A549 (cell line): ENCODE data around the gene NEBL. TPM values are rescaled to one million over a fixed set of nuclear protein-coding genes. Genes with fewer than 3 reads are reported as not detected.

ENCODE experiments used
- ATAC-seq, 2 experiments: fragments of 200-7000 bp in 1 of 2; fragments of >200 bp in 1 of 2; cut with Nextera tagmentation in 1 of 2; cut with Tn5 transposase in 1 of 2; 3 replicates each; pipeline versions ENCODE4 v1.8.0 to v1.9.1; 2018 to 2020; ENCODE audit warnings: mild to moderate bottlenecking in 1 of 2, moderate library complexity in 1 of 2
- CTCF ChIA-PET: fragments of 300-600 bp; sonication (Branson Sonifier 250); formaldehyde crosslinking; extraction: SDS; loops from one replicate; lab custom pipeline; 2021; ENCODE audit warnings: antibody characterized with exemption, inconsistent platforms; lab: Yijun Ruan, JAX
- POLR2A ChIA-PET: fragments of 350-600 bp; formaldehyde crosslinking; extraction: SDS; loops from one replicate; lab custom pipeline; 2021; ENCODE audit warnings: antibody characterized with exemption, inconsistent platforms; lab: Yijun Ruan, JAX
- DNase-seq, 2 experiments: peaks; one replicate each; pipeline versions ENCODE4 v3.0.0 to v3.0.0-alpha.2; 2011 to 2016; ENCODE audit warnings: low read depth in 1 of 2, low spot score in 1 of 2
- FAIRE-seq: peaks from 2 replicates; lab custom pipeline; 2011; peaks lifted over from hg19 to GRCh38; lab: Jason Lieb, UNC
- H3K27ac ChIP-seq, 2 experiments: fragments of >200 bp; sonication (Bioruptor Twin); formaldehyde crosslinking; 3 replicates each; pipeline ENCODE4 v1.5.1; 2016 to 2017
- H3K4me1 ChIP-seq: fragments of >200 bp; sonication (Bioruptor Twin); formaldehyde crosslinking; 3 replicates; pipeline ENCODE4 v1.6.1; 2016
- H3K4me2 ChIP-seq: fragments of >200 bp; sonication (Bioruptor Twin); formaldehyde crosslinking; 3 replicates; pipeline ENCODE4 v1.6.1; 2016
- H3K4me3 ChIP-seq: fragments of >200 bp; sonication (Bioruptor Twin); formaldehyde crosslinking; 3 replicates; pipeline ENCODE4 v1.5.1; 2016
- H3K9me3 ChIP-seq: fragments of >200 bp; sonication (Bioruptor Twin); formaldehyde crosslinking; 3 replicates; pipeline ENCODE4 v1.6.1; 2016
- CEBPB ChIP-seq, 2 experiments: fragments of >200 bp in 1 of 2; sonication (Bioruptor Twin) in 1 of 2; formaldehyde crosslinking in 1 of 2; IDR thresholded peaks; 2 replicates each; pipeline ENCODE4 v1.6.1; 2012 to 2016
- CHD2 ChIP-seq: fragments of 150-350 bp; IDR thresholded peaks from 2 replicates; pipeline ENCODE4 v1.6.1; 2014; ENCODE audit warnings: low read length; ENCODE audit not compliant: partially characterized antibody
- EHF ChIP-seq: fragments of 250-450 bp; sonication (Bioruptor Pico); IDR thresholded peaks from 2 replicates; pipeline ENCODE4 v1.5.0; 2020; ENCODE audit warnings: mild to moderate bottlenecking
- EHMT2 ChIP-seq: fragments of 200-600 bp; sonication (generic); IDR thresholded peaks from 2 replicates; pipeline ENCODE4 v1.6.1; 2016; ENCODE audit warnings: antibody characterized with exemption, low read depth, mild to moderate bottlenecking, moderate library complexity
- FOSL2 ChIP-seq, 2 experiments: fragments of 450-650 bp in 1 of 2; fragments of >200 bp in 1 of 2; sonication (Bioruptor Twin) in 1 of 2; formaldehyde crosslinking; IDR thresholded peaks; 2 replicates each; pipeline versions ENCODE4 v1.5.0 to v1.6.1; 2016 to 2020; ENCODE audit warnings: mild to moderate bottlenecking in 1 of 2, moderate library complexity in 1 of 2
- FOXS1 ChIP-seq: fragments of 250-450 bp; sonication (Bioruptor Pico); IDR thresholded peaks from 2 replicates; pipeline ENCODE4 v1.5.0; 2020; ENCODE audit warnings: mild to moderate bottlenecking, moderate library complexity
- GATA3 ChIP-seq: IDR thresholded peaks from 2 replicates; pipeline ENCODE4 v1.6.1; 2012; ENCODE audit warnings: borderline replicate concordance
- HEYL ChIP-seq: fragments of 250-450 bp; sonication (Bioruptor Pico); IDR thresholded peaks from 2 replicates; pipeline ENCODE4 v1.8.0; 2021; ENCODE audit warnings: mild to moderate bottlenecking, moderate library complexity
- HOXB13 ChIP-seq: fragments of 250-450 bp; sonication (Bioruptor Pico); IDR thresholded peaks from 2 replicates; pipeline ENCODE4 v1.5.0; 2020; ENCODE audit warnings: low read depth, mild to moderate bottlenecking, moderate library complexity
- JUN ChIP-seq, 2 experiments: fragments of >200 bp; sonication (Bioruptor Twin); formaldehyde crosslinking; IDR thresholded peaks; 2 replicates in 1 of 2; 3 replicates in 1 of 2; pipeline ENCODE4 v1.6.1; 2016 to 2017
- KDM1A ChIP-seq: fragments of 200-600 bp; sonication (generic); IDR thresholded peaks from 2 replicates; pipeline ENCODE4 v1.6.1; 2016; ENCODE audit warnings: low read depth, mild to moderate bottlenecking
- NPAS2 ChIP-seq: fragments of 250-450 bp; sonication (Bioruptor Pico); IDR thresholded peaks from 2 replicates; pipeline ENCODE4 v1.8.0; 2022; ENCODE audit warnings: mild to moderate bottlenecking, moderate library complexity, borderline replicate concordance
- NR3C1 ChIP-seq: fragments of >200 bp; sonication (Bioruptor Twin); formaldehyde crosslinking; IDR thresholded peaks from 3 replicates; pipeline ENCODE4 v1.6.1; 2017
- RAD21 ChIP-seq, 2 experiments: fragments of >200 bp in 1 of 2; sonication (Bioruptor Twin) in 1 of 2; formaldehyde crosslinking in 1 of 2; IDR thresholded peaks in 1 of 2; conservative IDR thresholded peaks in 1 of 2; 2 replicates in 1 of 2; 3 replicates in 1 of 2; pipeline ENCODE4 v1.6.1; 2012 to 2018; ENCODE audit warnings: inconsistent platforms in 1 of 2
- RFX5 ChIP-seq: fragments of 450-650 bp; IDR thresholded peaks from 2 replicates; pipeline ENCODE4 v1.7.1; 2014; ENCODE audit warnings: antibody characterized with exemption, mild to moderate bottlenecking, moderate library complexity
- RNF2 ChIP-seq: fragments of 200-600 bp; sonication (generic); IDR thresholded peaks from 2 replicates; pipeline ENCODE4 v1.6.1; 2016; ENCODE audit warnings: low read depth, mild to moderate bottlenecking, antibody characterized with exemption, moderate library complexity, borderline replicate concordance
- SMC3 ChIP-seq: fragments of >200 bp; sonication (Bioruptor Twin); formaldehyde crosslinking; IDR thresholded peaks from 3 replicates; pipeline ENCODE4 v1.6.1; 2018; ENCODE audit warnings: inconsistent platforms
- TP53 ChIP-seq: fragments of 250-450 bp; sonication (Bioruptor Pico); IDR thresholded peaks from 2 replicates; pipeline ENCODE4 v1.5.0; 2021; ENCODE audit warnings: mild to moderate bottlenecking, moderate library complexity
- WGBS: methylation state at CpG from one replicate; pipeline ENCODE4 v1.1.6; 2017; ENCODE audit errors: missing lambda C conversion rate; 5-methylcytosine and 5-hydroxymethylcytosine counted together
- polyA plus RNA-seq, 4 experiments: library from polyadenylated mRNA; depleted of rRNA in 3 of 4; stranded (reverse); fragments of >200 nt; fragmentation: RNase III in 1 of 4; extraction: RNeasy Plus Mini Kit Qiagen cat#74134 plus additional on column Dnase treatment in 1 of 4; gene quantifications; 2 replicates in 3 of 4; 3 replicates in 1 of 4; pipeline ENCODE4 v1.2.3, GENCODE V29; 2011 to 2017
- TF ChIP-seq, protein P1 (sequence below): fragments of 150-350 bp; IDR thresholded peaks from 2 replicates; pipeline ENCODE4 v1.6.1; 2014; ENCODE audit warnings: low read depth, mild to moderate bottlenecking, low read length
- TF ChIP-seq, protein P2 (sequence below): fragments of 250-450 bp; sonication (Bioruptor Pico); IDR thresholded peaks from 2 replicates; pipeline ENCODE4 v1.5.0; 2021; ENCODE audit warnings: mild to moderate bottlenecking, moderate library complexity, borderline replicate concordance
- TF ChIP-seq, protein P3 (sequence below): fragments of 450-650 bp; IDR thresholded peaks from 2 replicates; pipeline ENCODE4 v1.6.1; 2014; ENCODE audit warnings: antibody characterized with exemption
- TF ChIP-seq, protein P4 (sequence below): fragments of >200 bp; sonication (Bioruptor Twin); formaldehyde crosslinking; IDR thresholded peaks from 3 replicates; pipeline ENCODE4 v1.5.1; 2016
- TF ChIP-seq, protein P5 (sequence below): fragments of 200-600 bp; sonication (generic); IDR thresholded peaks from 2 replicates; pipeline ENCODE4 v1.6.1; 2016; ENCODE audit warnings: antibody characterized with exemption, mild to moderate bottlenecking, moderate library complexity
- TF ChIP-seq, protein P6 (sequence below): IDR thresholded peaks from 2 replicates; pipeline ENCODE4 v1.6.1; 2012; ENCODE audit warnings: low read depth, borderline replicate concordance

Gene NEBL
- polyA plus RNA-seq, 2 of the 4 experiments (the other 2 are of a cell fraction) = 13.0 to 33.8 TPM

DNA sequence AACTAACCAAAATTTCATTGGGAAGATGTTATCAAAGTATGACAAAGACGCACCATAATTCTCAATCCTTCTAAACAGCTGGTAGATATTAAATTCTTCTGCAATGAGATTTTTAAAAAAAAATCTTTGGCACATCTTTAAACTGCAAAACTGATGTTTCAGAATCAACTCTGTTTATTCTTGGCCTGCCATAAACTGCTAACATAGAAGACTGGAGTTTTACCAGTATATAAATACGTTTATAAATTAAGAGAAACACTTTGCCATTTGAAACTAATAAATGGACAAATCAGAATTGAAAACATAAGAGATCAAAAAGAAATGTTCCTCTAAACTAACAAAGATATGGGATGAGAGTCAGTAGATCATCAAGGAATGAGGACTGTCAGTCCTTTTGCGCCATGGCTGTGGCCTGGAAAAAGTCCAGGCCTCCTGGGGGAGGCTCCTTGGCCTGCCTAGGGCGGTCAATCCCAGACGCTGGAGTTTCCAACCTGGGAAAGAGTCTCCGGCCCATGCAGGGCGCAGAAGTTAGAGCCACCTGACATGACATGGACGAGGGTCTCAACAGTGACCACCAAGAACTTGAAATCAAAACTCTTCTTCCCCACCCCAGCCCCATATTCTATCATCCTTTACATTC lies 34.2 kb upstream of the NEBL start:
- POLR2A ChIA-PET = no interaction called here
- FAIRE-seq (no peak), ATAC-seq (no peak), DNase-seq (no peak)
- Histone ChIP-seq H3K4me3 (no peak overlapping the region), H3K4me2 (no peak overlapping the region), H3K9me3 (no peaks in the 10 kb centered on the region), H3K27ac (no peak overlapping the region), H3K4me1 (no peaks in the 10 kb centered on the region)
- CTCF ChIA-PET = no interaction called here
- no peak for TF ChIP-seq EHMT2
- TF ChIP-seq FOSL2 (IDR thresholded peaks at IDR 0.05) = no peak
- no peak for TF ChIP-seq FOSL2 (CRISPR knock-in tag; IDR thresholded peaks at IDR 0.05)
- TF ChIP-seq, protein P1, sequence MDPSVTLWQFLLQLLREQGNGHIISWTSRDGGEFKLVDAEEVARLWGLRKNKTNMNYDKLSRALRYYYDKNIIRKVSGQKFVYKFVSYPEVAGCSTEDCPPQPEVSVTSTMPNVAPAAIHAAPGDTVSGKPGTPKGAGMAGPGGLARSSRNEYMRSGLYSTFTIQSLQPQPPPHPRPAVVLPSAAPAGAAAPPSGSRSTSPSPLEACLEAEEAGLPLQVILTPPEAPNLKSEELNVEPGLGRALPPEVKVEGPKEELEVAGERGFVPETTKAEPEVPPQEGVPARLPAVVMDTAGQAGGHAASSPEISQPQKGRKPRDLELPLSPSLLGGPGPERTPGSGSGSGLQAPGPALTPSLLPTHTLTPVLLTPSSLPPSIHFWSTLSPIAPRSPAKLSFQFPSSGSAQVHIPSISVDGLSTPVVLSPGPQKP = no peak
- WGBS = 83% methylated on average over 8 of the region's 8 CpGs

DNA sequence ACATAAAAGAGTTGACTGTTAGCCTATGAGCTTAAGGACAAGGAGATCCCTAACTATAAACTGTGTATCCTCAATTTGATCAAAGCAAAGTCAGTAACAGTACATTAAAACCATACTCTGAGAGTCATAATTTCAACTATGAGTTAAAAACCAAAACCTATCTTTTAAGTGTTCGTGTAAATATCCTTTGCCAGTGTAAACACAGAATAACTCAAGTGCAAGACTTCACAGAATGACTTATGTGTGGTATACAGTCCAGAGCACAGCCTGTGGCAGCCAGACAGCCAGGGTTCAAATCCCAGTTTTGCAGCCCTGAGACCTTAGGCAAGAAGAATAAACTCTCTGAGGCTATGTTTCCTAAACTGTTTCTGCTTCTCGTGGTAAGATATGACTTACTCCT lies 30.3 kb upstream of the NEBL start:
- Histone ChIP-seq H3K27ac (no peak overlapping the region), H3K9me3 (no peaks in the 10 kb centered on the region), H3K4me2 (no peak overlapping the region), H3K4me1 (no peaks in the 10 kb centered on the region)
- FAIRE-seq = no peak
- CTCF ChIA-PET = interaction anchor here (1.7 kb wide), 1 partner anchor 9 kb away, joined by 5 read pairs; no protein-coding TSS in a partner anchor
- 76% methylated on average over 2 of the region's 2 CpGs for WGBS
- TF ChIP-seq JUN (IDR thresholded peaks at IDR 0.05) (no peak), RAD21 (conservative IDR thresholded peaks at IDR 0.05 in 1 of 2, IDR thresholded peaks at IDR 0.05 in 1 of 2) (no peak), GATA3 (no peak), CEBPB (IDR thresholded peaks at IDR 0.05) (no peak), SMC3 (no peak), NR3C1 (no peak), FOXS1 (CRISPR knock-in tag) (no peak), HOXB13 (CRISPR knock-in tag) (no peak), RFX5 (no peak), NPAS2 (no peak), TP53 (CRISPR knock-in tag) (no peak)
- TF ChIP-seq, protein P2, sequence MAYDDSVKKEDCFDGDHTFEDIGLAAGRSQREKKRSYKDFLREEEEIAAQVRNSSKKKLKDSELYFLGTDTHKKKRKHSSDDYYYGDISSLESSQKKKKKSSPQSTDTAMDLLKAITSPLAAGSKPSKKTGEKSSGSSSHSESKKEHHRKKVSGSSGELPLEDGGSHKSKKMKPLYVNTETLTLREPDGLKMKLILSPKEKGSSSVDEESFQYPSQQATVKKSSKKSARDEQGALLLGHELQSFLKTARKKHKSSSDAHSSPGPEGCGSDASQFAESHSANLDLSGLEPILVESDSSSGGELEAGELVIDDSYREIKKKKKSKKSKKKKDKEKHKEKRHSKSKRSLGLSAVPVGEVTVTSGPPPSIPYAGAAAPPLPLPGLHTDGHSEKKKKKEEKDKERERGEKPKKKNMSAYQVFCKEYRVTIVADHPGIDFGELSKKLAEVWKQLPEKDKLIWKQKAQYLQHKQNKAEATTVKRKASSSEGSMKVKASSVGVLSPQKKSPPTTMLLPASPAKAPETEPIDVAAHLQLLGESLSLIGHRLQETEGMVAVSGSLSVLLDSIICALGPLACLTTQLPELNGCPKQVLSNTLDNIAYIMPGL = no peak
- TF ChIP-seq, protein P3, sequence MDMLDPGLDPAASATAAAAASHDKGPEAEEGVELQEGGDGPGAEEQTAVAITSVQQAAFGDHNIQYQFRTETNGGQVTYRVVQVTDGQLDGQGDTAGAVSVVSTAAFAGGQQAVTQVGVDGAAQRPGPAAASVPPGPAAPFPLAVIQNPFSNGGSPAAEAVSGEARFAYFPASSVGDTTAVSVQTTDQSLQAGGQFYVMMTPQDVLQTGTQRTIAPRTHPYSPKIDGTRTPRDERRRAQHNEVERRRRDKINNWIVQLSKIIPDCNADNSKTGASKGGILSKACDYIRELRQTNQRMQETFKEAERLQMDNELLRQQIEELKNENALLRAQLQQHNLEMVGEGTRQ = no peak
- TF ChIP-seq, protein P4, sequence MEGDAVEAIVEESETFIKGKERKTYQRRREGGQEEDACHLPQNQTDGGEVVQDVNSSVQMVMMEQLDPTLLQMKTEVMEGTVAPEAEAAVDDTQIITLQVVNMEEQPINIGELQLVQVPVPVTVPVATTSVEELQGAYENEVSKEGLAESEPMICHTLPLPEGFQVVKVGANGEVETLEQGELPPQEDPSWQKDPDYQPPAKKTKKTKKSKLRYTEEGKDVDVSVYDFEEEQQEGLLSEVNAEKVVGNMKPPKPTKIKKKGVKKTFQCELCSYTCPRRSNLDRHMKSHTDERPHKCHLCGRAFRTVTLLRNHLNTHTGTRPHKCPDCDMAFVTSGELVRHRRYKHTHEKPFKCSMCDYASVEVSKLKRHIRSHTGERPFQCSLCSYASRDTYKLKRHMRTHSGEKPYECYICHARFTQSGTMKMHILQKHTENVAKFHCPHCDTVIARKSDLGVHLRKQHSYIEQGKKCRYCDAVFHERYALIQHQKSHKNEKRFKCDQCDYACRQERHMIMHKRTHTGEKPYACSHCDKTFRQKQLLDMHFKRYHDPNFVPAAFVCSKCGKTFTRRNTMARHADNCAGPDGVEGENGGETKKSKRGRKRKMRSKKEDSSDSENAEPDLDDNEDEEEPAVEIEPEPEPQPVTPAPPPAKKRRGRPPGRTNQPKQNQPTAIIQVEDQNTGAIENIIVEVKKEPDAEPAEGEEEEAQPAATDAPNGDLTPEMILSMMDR = no peak
- TF ChIP-seq, all 56 proteins: peak for 0
- DNase-seq (no peak), ATAC-seq (no peak)
- H3K4me3 ChIP-seq = no peak overlapping the region
- POLR2A ChIA-PET = no interaction called here

DNA sequence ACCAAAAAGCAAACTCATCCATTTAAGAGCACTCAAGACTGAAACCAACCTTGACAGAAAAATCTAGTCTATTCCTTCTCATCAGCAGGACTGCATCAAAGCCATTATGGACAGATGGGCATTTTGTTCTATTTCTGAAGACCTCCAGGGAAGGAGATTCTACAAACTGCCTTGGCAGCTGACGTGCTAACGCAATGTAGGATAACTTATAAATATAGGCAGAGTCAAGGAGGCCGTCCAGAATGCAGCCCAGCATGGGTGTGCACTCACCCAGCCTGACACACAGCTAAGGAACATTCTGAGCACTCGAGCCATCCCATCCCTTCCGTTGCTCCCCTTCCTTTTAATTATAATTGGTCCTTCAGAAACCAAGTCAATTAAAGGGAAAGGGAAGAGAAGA lies 25.3 kb upstream of the NEBL start:
- Histone ChIP-seq H3K4me1 (no peaks in the 10 kb centered on the region), H3K4me2 (no peak overlapping the region), H3K4me3 (no peak overlapping the region), H3K27ac (no peak overlapping the region), H3K9me3 (no peaks in the 10 kb centered on the region)
- FAIRE-seq (no peak), ATAC-seq (no peak), DNase-seq (no peak)
- POLR2A ChIA-PET = no interaction called here
- CTCF ChIA-PET = no interaction called here
- 75% methylated on average over 5 of the region's 5 CpGs for WGBS
- no peak for TF ChIP-seq CHD2
- TF ChIP-seq RNF2 = no peak
- TF ChIP-seq KDM1A = no peak
- TF ChIP-seq EHF (CRISPR knock-in tag) = no peak
- TF ChIP-seq, protein P5, sequence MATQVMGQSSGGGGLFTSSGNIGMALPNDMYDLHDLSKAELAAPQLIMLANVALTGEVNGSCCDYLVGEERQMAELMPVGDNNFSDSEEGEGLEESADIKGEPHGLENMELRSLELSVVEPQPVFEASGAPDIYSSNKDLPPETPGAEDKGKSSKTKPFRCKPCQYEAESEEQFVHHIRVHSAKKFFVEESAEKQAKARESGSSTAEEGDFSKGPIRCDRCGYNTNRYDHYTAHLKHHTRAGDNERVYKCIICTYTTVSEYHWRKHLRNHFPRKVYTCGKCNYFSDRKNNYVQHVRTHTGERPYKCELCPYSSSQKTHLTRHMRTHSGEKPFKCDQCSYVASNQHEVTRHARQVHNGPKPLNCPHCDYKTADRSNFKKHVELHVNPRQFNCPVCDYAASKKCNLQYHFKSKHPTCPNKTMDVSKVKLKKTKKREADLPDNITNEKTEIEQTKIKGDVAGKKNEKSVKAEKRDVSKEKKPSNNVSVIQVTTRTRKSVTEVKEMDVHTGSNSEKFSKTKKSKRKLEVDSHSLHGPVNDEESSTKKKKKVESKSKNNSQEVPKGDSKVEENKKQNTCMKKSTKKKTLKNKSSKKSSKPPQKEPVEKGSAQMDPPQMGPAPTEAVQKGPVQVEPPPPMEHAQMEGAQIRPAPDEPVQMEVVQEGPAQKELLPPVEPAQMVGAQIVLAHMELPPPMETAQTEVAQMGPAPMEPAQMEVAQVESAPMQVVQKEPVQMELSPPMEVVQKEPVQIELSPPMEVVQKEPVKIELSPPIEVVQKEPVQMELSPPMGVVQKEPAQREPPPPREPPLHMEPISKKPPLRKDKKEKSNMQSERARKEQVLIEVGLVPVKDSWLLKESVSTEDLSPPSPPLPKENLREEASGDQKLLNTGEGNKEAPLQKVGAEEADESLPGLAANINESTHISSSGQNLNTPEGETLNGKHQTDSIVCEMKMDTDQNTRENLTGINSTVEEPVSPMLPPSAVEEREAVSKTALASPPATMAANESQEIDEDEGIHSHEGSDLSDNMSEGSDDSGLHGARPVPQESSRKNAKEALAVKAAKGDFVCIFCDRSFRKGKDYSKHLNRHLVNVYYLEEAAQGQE = no peak
- TF ChIP-seq HEYL = no peak
- TF ChIP-seq, protein P6, sequence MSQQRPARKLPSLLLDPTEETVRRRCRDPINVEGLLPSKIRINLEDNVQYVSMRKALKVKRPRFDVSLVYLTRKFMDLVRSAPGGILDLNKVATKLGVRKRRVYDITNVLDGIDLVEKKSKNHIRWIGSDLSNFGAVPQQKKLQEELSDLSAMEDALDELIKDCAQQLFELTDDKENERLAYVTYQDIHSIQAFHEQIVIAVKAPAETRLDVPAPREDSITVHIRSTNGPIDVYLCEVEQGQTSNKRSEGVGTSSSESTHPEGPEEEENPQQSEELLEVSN = no peak
